Measurements from ENCODE around the gene TIA1.
A peak's percentile ranks its signal among the peaks of the same experiment; 100 is the strongest.
"Not testable (repeated sequence)": the region's sequence is repeated elsewhere in the genome, so short reads cannot be mapped to it uniquely, and the experiment has no call there.

Gene TIA1

DNA sequence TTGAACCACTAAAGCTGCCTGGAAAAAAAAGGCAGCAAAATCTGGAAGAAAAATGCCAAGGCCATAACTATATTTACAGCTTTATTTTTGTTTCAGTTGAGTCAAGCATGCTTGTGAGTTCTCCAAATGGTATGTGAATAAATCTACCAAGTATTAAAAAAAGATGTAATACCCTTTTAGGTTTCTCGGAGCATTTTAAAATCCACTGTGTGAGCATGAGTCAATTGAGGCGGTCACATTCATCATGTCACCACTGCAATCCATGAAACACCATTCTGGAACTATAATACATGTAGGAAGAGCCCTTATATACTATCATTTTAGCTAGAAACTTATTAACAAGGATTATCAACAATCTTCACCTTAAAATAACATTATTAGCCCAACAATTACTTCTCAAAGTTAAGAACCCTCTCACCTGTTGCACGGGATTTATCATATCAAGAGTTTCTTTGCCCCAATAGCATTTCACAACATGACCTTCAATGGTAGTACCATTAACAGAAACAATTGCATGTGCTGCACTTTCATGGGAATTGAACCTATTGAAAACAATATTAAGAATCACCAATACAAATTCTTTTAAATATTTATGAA lies 33.4 kb downstream of the TIA1 start:
- no peak for DNase-seq (ENCODE audit: low read depth, low spot score)

DNA sequence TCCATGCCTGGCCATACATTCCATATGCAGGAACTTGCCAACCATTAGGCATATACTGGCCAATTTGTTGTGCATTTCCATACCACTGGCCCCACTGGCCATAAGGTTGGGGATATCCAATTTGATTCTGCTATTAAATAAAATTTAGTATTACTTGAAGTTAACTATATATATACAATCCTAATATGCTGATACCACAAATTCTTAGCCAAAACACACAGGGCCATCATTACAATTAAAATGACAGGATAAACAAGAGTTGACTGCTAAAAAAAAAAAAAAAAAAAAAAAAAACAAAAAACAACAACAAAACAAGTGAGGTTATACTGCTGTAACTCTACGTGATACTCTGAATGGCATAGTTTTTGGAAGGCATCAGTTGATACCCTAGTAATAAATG lies 34.1 kb downstream of the TIA1 start:
- no peak for DNase-seq (ENCODE audit: low read depth, low spot score)

DNA sequence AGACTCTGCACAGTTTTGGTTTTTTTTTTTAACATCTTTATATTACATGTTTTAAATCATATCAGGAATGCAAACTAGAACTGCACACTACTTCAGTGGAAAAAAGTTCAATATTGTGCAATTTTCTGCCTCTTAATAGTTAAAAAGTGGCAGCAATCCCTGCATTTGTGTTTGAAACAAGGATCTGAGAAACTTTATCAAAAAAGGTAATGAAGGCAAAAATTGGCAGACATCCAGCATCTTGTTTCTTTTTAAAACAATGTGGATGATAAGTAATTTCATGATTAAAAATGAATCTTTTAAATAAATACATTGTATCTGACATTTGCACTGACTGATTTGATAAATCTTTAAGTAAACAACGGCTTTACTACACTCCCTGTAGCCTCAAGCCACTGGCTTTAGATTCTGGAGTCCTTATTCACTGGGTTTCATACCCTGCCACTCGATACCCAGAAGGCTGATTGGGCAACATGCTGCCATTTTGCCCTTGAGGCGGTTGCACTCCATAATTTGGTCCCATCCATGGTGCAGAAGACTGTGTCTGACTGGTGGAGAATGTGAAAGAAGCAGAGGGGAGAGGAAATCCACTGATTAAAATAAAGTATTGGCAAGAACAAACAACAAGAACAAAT lies 36.0 kb downstream of the TIA1 start:
- no peak for DNase-seq (ENCODE audit: low read depth, low spot score)

DNA sequence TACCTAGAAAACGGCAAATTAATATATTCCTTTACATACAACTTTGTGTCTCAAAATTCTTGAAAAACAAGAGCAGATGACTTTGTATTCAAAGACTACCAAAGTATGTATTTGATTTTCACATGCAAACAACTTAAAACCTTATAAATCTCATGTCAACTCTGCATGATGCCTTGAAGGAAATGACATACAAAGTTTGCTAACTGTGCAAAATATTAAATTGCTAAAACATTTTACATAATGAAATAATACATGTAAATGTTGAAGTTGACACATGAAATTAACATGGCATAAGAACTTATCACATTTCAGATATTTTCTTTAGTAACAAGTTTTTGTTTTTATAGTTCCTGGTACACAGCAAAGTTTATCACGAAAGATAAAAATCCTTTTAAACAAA lies 36.8 kb downstream of the TIA1 start:
- no peak for DNase-seq (ENCODE audit: low read depth, low spot score)

DNA sequence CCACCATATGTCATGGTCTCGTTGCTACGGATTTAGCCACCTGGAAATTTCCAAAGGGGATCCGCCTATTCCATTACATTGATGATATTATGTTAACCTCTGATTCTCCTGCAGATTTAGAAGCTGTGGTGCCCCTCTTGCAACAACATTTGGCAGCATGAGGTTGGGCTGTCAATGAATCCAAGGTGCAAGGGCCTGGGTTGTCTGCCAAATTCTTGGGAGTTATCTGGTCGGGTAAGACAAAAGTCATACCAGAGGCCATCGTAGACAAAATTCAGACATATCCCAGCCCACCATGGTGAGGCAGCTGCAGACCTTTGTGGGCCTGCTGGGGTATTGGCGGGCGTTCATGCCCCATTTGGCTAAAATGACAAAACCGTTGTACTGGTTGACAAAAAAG lies 44.0 kb downstream of the TIA1 start:
- DNase-seq (ENCODE audit: low read depth, low spot score) = no peak

DNA sequence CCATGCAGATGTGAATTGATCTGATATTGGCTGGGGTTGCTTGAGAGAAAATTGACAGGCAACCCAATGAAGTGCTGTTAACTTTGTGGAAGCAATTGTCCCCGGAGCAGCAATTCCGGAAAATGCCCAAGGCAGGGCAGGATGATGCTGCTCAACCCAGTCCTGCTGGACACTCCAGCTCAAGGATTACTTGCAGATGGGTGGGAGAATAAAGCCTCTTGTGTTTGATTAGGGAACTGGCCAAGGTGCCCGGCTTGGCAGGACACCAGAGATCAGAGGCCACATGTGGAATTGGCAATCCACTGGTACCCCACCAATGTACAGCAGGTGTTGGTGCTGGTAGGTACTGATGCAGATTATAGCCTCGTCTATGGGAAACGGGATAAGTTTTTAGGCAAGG lies 45.3 kb downstream of the TIA1 start:
- DNase-seq (ENCODE audit: low read depth, low spot score) = no peak

DNA sequence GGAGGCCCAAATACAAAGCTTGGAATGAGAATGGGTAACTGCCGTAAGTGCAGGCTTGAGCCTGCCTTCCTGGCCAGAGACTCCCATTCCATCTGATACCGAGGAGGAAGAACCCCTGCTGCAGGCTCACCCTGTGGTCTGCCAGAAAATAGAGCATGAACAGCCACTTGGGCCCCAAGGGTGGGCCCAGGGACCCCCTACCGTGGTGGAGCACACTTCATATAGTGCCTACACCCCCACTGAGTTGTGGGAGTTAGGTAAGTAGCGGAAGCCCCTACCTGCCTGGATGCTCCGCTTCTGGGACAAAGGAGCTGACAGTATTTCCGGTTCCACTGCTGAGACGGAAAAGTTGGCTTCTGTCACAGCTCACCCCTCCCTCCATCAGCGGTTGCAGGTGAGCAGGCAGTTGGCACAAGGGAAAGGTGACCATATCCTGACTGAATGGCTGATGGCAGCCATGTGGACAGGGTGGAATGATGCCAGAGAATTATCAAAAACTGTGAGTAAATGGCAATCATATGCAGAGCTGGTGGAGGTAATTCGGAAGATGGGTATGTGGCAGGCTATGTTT lies 46.1 kb downstream of the TIA1 start:
- no peak for DNase-seq (ENCODE audit: low read depth, low spot score)

DNA sequence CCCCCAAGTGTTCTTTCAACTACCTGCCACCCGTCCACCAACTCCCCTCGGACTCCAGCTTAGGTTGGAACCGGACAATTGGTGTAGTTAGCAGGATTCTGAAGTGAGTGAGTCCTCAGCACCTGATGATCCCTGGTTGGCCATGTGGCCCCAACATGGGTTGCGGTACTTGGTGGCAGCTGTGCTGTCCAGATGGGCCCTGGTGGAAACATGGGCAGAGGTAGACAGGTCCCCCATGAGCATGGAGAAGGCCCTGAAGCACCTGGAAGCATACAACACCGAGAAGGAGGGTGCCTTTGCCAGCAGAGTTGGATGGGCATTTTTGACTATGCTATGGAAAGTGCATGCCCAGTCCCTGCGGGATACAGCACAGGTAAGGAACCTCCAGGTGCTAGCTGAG lies 46.6 kb downstream of the TIA1 start:
- no peak for DNase-seq (ENCODE audit: low read depth, low spot score)

DNA sequence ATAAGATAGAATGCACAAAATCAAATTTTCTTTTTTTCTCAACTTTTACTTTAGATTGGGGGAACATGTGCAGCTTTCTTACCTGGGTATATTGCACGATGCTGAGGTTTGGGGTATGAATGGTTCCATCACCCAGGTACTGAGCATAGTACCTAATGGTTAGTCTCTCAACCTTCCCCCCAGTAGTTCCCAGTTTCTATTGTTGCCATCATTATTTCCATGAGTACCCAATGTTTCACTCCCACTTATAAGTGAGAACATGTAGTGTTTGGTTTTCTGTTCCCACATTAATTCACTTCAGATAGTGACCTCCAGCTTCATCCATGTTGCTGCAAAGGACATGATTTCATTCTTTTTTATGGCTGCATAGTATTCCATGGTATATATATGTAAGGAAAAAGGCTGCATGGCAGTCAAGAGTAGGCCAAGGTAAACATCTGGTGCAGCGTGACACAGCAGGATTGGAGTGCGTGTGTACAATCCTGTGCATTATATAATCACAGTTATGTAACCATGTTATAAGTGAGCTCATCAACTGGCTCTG lies 47.1 kb downstream of the TIA1 start:
- no peak for DNase-seq (ENCODE audit: low read depth, low spot score)

DNA sequence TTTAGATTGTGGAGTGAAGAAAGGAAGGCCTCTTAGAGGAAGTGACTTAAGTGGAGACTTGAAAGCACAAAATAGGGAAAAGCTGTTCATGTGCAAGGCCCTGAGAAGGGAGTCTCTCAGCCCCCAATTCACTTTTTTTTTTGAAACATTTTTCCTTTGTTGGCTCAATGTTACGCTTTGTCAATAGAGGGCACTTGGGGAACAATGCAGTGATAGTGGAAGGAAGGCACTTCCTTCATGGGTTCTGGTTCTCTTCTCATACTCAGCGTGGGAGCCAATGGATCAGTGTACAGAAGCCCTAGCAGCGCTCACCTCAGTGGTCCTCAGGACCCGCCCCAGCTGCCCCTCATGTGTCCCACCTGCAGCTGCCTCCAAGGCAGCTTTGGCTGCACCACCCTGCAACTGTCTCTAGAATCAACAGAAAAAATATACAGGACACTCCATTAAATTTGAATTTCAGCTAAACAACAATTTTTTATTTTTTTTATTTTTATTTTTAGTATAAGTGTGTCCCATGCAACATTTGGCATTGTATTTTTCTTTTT lies 49.0 kb downstream of the TIA1 start:
- no peak for DNase-seq (ENCODE audit: low read depth, low spot score)

DNA sequence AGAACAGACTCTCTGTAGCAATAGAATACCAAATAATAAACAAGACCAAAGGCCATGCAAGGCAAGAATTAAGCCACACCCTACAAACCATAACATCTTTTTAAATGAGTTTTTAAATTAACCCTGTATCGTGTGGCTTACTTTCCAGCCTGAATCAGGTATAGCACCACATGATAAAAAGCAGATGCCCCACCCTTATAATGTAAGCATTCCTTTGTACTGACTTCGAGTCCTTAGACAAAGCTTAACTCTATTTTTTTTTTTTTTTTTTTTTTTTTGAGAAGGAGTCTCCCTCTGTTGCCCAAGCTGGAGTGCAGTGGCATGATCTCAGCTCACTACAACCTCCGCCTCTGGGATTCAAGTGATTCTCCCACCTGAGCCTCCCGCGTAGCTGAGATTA lies 55.9 kb downstream of the TIA1 start:
- DNase-seq (ENCODE audit: low read depth, low spot score) = no peak

DNA sequence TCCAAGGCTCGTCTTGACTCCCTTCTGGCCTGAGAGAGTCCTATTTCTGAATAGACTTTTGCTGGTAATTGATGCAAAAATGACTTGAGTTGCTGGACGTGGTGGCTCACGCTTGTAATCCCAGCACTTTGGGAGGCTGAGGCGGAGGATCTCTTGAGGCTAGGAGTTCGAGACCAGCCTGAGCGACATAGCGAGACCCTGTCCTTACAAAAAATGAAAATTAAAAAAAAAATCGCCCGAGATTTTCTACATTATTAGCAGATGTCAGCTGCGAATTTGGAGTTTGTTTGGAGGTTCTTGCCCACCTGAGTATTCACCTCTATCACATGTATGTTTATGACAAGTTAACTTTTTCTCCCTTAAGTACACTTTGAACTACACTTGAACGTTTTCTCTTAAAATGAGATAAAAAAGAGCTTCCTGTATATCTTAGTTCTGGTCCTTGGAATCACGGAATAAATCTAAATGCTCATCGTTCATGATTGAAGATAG lies 57.1 kb downstream of the TIA1 start:
- DNase-seq (ENCODE audit: low read depth, low spot score) = no peak

DNA sequence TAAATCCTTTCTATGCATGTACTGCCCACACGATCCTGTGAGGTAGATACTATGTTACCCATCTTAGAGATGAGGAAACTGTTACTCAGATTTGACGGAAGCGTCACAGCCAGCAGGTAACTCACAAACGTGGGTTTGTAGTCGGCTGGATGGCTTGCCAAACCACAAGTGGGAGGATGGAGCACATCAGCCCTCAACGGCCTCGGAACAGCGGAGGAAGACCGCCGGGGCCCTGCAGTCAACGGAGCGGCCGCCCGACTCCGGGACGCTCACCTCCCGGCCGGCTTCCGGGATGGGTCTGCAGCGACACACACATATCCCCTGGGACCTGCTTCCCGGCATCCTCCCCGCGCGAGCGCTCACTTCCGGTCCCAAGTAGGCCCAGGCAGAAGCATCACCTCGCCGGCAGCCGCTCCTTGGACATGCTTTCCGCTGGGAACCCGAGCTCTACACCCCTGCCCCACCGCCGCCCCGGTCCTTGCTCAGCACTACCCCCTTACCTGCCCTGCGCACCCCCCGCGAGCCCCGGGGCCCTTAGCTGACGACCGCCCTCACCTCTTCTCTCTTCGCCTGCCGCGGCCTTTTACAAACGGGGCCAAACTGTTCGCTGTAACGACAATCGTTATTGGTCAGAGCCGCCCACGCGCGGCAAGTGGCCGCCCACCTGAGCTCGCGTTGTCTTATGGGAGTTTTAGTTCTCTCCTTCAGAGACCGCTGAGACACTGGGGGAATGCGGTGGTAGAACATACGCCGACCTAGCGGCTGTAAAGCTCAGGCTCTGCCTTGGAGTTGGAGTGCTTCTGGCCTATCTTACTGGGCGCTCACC lies 57.8 kb downstream of the TIA1 start, which contains the start of gene C2orf42:
TSS of gene C2orf42 (minus strand) at position 602 of the 826 bp plus-strand sequence. CDS start 9,034 bp downstream, outside the sequence.
- DNase-seq (ENCODE audit: low read depth, low spot score) = peak; percentile 95

DNA sequence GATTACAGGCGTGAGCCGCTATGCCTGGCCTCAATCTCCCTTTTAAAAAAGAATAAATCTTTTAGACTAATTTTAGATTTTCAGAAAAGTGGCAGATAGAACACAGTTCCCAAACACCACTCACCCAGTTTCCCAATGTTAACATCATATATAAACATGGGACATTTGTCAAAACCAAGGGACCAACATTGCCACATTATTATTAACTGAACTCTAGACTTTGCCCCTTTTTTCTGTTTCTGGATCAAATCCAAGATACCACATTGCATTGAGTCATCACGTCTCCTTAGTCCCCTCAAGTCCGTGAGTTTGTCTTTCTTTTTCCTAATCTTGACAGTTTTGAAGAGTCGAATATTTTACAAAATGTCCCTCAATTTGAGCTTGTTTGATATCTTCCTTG lies 60.0 kb downstream of the TIA1 start:
- DNase-seq (ENCODE audit: low read depth, low spot score) = no peak

DNA sequence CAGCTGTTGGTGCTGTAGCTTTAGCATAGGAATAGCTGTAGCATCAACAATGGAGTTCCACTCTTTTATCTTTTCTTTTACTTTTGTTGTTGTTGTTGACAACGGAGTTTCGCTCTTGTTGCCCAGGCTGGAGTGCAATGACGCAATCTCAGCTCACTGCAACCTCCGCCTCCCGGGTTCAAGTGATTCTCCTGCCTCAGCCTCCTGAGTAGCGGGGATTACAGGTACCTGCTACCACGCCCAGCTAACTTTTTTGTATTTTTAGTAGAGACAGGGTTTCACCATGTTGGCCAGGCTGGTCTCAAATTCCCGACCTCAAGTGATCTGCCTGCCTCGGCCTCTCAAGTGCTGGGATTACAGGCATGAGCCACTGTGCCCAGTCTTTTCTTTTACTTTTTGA lies 61.3 kb downstream of the TIA1 start:
- not testable (repeated sequence) for DNase-seq (ENCODE audit: low read depth, low spot score)

DNA sequence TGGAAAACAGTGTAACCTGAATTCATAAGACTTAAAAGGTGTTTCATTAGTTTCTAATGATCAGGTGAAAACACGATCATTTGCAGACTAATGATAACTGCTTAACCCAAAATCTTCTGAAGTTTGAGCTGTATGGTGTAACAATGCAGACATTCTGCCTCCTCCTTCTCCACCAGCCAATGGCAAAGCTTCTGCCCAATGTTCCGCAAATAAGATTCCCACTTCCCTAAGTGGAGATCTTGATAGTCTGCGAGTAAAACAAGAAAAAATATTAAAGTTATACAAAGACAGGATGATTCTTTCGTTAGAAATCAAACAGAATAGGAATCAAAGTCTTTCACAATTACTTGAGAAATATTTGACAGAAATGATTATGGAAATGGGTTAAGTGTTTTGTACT lies 65.7 kb downstream of the TIA1 start:
- no peak for DNase-seq (ENCODE audit: low read depth, low spot score)

DNA sequence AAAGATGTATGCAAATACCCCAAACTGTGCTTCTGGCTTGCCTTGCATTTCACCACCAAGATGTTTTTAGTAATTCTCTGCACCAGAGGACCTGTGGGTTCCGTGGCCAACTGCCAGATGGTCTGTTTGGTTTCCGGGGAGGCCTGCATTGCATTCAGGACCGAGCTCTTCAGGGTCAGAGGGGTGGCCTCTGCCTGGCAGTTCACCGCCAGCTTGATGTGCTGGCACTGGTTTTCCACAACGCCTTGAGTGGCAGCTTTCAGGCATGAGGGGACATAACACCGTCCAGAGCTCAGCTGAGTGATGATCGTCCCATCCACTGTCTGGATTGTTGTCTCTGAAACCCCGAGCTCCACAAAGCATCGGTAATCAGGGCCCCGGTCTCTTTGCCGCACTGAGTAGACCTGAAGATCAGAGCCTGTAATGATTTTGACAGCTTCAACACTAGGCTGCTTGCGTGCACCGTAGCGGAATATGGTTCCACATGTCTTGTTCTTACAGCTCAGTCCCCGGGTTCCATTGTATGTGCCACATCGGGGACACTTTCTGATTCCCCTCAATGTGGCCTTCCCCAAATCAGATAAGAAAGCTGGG lies 67.0 kb downstream of the TIA1 start:
- no peak for DNase-seq (ENCODE audit: low read depth, low spot score)

DNA sequence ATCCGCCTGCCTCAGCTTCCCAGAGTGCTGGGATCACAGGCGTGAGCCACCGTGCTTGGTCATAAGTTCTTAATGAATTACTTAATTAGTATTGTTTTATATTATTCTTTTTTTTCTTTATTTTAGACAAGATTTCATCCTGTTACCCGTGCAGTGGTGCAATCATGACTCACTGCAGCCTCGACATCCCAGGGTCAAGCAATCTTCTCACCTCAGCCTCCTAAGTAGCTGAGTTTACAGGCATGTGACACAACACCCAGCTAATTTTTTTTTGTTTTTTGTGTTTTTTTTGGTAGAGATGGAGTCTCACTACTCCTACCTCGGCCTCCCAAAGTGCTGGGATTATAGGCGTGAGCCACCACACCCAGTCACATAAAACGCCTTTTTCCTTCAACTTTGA lies 74.9 kb downstream of the TIA1 start:
- no peak for DNase-seq (ENCODE audit: low read depth, low spot score)

DNA sequence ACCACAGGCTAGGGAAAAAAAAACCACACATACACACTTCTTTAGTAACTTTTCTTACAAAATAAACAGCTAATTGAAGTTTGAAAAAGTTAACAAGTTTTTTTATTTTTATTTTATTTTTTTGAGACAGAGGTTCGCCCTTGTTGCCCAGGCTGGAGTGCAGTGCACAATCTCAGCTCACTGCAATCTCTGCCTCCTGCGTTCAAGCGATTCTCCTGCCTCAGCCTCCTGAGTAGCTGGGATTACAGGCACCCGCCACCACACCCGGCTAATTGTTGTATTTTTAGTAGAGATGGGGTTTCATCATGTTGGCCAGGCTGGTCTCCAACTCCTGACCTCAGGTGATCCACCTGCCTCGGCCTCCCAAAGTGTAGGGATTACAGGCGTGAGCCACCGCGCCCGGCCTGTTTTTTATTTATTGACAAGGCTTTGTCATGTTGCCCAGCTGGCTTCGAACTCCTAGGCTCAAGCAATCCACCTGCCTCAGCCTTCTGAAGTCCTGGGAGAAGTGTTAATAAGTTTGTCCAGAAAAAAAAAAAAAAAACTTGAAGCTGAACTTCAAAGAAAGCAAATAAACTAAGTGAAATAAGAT lies 78.7 kb downstream of the TIA1 start:
- DNase-seq (ENCODE audit: low read depth, low spot score) = not testable (repeated sequence)

DNA sequence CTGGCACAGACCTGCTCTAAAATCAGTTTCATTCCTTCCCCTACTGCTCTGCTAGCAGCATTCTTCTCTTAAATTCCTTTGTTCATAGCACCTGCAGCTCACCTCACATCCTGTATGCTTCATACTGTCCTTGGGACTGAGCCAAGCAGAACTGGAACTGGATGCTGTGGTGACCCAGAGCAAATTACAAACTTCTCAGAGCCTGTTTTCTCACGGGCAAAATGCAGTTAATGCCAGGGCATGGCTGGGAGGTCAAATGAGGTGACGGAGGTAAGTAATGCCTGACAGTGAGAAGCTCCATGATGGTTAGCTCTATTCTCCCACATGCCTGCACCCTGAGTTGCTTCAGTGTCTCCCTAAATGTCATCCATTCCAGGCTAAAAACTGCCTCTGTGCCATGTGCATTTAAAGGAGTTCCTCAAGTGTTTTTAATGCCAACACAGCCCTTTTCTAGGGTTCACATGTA lies 87.3 kb downstream of the TIA1 start:
- no peak for DNase-seq (ENCODE audit: low read depth, low spot score)

DNA sequence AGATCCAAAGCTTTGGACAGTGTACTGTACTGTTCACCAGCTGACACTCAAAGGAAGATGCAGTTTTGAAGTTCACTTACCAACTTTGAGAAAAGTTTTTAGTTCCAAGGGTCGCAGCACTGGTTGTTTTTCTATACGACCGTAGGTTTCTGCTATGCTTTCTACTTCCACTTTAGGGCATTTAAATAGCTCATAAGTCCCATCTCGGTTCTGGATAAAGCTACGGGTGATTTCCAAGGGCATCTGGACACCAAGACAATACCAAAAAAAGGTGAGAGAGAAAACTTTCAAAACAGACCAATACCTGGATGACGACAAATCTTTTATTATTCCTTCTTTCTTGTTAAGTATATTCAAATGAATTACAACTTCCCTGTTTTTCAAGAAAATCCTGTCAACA lies 87.9 kb downstream of the TIA1 start:
- DNase-seq (ENCODE audit: low read depth, low spot score) = no peak

Data from smooth muscle cell of the brain vasculature (primary cell).